HUDEP-2 (cell line): ENCODE measurements around the gene INPP5J.
"Not testable (repeated sequence)": the region's sequence is repeated elsewhere in the genome, so short reads cannot be mapped to it uniquely, and the experiment has no call there.

Experiments
- DNase-seq, 76 experiments: peaks; one replicate each; lab custom pipeline; 2025; ENCODE audit not compliant: unreplicated experiment in 76 of 76; lab: John Stamatoyannopoulos, UW

The INPP5J gene

GRCh38 chr22:31099841-31100761 is 22.7 kb upstream of the INPP5J start:
- DNase-seq, result no peak

GRCh38 chr22:31100762-31101525 is 21.8 kb upstream of the INPP5J start:
- DNase-seq, result no peak

- DNase-seq, result peak in 6 of 76 experiments; percentile 6 to 43 (median 20)
These were observed 20.2 kb upstream of the INPP5J start for GRCh38 chr22:31102441-31103081.

GRCh38 chr22:31103111-31103510 is 19.7 kb upstream of the INPP5J start:
- no peak for DNase-seq

- no peak for DNase-seq
These were observed 18.7 kb upstream of the INPP5J start for GRCh38 chr22:31103899-31104694.

GRCh38 chr22:31104869-31105268 is 17.9 kb upstream of the INPP5J start:
- DNase-seq, result peak in 1 of 76 experiments; percentile 7

- no peak for DNase-seq
These were observed 17.4 kb upstream of the INPP5J start for GRCh38 chr22:31105282-31105929.

- no peak for DNase-seq
These were observed 16.7 kb upstream of the INPP5J start for GRCh38 chr22:31106001-31106571.

GRCh38 chr22:31106731-31107177 is 16.0 kb upstream of the INPP5J start:
- no peak for DNase-seq

GRCh38 chr22:31107178-31107893 is 15.4 kb upstream of the INPP5J start, which contains the start of gene SELENOM:
TSS of gene SELENOM (minus strand) at chr22:31107568. CDS start at chr22:31107505, 63 bp downstream.
- peak in 75 of 76 experiments; percentile 23 to 95 (median 88) for DNase-seq

GRCh38 chr22:31107894-31108218 is 14.9 kb upstream of the INPP5J start:
- DNase-seq, result no peak

- DNase-seq, result not testable (repeated sequence)
These were observed 10.1 kb upstream of the INPP5J start for GRCh38 chr22:31112547-31113091.

- DNase-seq, result no peak
These were observed 4.5 kb upstream of the INPP5J start for GRCh38 chr22:31118046-31118820.

GRCh38 chr22:31119026-31119717 is 3.6 kb upstream of the INPP5J start:
- no peak for DNase-seq

- no peak for DNase-seq
These were observed 2.5 kb upstream of the INPP5J start for GRCh38 chr22:31120230-31120629.

GRCh38 chr22:31120642-31121041 is 2.1 kb upstream of the INPP5J start:
- DNase-seq, result no peak

- no peak for DNase-seq
These were observed 1.4 kb upstream of the INPP5J start for GRCh38 chr22:31121403-31121802.
